ENCODE measurements around the gene ATG13. TPM values are rescaled to one million over a fixed set of nuclear protein-coding genes. Genes with fewer than 3 reads are reported as not detected.

The ATG13 gene
- polyA plus RNA-seq, 1 experiment: 57.9 TPM

DNA sequence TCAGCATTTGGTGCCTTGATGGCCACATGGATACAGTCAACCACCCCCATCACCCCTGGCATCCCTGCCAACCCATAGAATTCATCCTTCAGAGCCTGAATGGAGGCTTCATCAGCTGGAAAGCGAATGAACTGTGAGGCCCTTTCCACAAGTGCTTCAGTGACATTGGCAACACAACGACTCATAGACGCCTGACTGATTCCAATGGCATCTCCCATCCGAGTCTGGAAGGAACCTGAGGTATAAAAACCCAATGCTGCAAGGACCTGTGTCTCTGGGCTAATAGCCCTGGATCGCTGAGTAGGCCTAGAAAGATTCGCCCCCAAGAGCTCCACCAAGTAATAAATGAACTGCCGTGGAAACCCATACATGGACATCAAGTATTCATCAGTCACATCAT is 1.6 kb upstream of the ATG13 start:
- no peaks in the 10 kb centered on the region for H3K9me3 ChIP-seq (ENCODE audit: control insufficient read depth, insufficient read depth, low read length)
- no peak for DNase-seq (ENCODE audit: low read depth, low spot score)
- ChIA-PET POLR2A (no interaction called here), CTCF (no interaction called here)
- H3K27ac ChIP-seq (ENCODE audit: low read depth, low read length): no peak overlapping the region
- H3K27me3 ChIP-seq (ENCODE audit: control insufficient read depth, insufficient read depth, low read length): no peaks in the 10 kb centered on the region
- H3K4me3 ChIP-seq (ENCODE audit: low read depth, low read length): no peak overlapping the region
- TF ChIP-seq, protein P1, sequence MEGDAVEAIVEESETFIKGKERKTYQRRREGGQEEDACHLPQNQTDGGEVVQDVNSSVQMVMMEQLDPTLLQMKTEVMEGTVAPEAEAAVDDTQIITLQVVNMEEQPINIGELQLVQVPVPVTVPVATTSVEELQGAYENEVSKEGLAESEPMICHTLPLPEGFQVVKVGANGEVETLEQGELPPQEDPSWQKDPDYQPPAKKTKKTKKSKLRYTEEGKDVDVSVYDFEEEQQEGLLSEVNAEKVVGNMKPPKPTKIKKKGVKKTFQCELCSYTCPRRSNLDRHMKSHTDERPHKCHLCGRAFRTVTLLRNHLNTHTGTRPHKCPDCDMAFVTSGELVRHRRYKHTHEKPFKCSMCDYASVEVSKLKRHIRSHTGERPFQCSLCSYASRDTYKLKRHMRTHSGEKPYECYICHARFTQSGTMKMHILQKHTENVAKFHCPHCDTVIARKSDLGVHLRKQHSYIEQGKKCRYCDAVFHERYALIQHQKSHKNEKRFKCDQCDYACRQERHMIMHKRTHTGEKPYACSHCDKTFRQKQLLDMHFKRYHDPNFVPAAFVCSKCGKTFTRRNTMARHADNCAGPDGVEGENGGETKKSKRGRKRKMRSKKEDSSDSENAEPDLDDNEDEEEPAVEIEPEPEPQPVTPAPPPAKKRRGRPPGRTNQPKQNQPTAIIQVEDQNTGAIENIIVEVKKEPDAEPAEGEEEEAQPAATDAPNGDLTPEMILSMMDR (IDR thresholded peaks at IDR 0.05; ENCODE audit: low read depth, low read length): no peak

GRCh38 chr11:46616551-46617133 is 711 bp upstream of the ATG13 start:
- ChIA-PET POLR2A (interaction anchor here (0.7 kb wide), 1 partner anchor 22 kb away, joined by 15 read pairs; no protein-coding TSS in a partner anchor), CTCF (interaction anchor here (0.6 to 2.3 kb wide), 9 partner anchors 10 to 225 kb away, joined by 3 to 10 read pairs (median 7); partner anchors contain the start of gene CHRM4)
- H3K27ac ChIP-seq (ENCODE audit: low read depth, low read length): peak overlapping the region; percentile 74
- TF ChIP-seq, protein P1 (IDR thresholded peaks at IDR 0.05; ENCODE audit: low read depth, low read length): no peak
- H3K9me3 ChIP-seq (ENCODE audit: control insufficient read depth, insufficient read depth, low read length): no peaks in the 10 kb centered on the region
- peak overlapping the region; percentile 100 for H3K4me3 ChIP-seq (ENCODE audit: low read depth, low read length)
- H3K27me3 ChIP-seq (ENCODE audit: control insufficient read depth, insufficient read depth, low read length): no peaks in the 10 kb centered on the region
- DNase-seq (ENCODE audit: low read depth, low spot score): no peak

DNA sequence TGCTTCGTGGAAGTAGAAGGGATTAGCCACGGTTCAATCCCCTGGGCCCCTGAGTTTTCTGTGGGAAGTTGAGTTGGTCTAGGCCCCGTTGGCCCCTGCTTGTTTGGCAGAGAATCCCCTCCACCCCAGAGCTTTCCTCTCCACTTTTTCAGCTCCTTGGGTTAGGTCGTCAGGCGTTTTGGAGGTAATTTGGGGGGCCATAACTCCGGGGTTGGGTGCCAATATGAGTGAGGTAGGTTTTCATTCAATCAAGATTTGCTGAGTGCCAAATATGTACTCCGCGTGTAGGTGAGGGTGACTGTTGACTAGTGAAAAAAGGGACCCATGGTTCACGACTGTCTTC is 590 bp downstream of the ATG13 start:
- H3K27me3 ChIP-seq (ENCODE audit: control insufficient read depth, insufficient read depth, low read length): no peaks in the 10 kb centered on the region
- ChIA-PET CTCF (interaction anchor here (0.6 to 2.5 kb wide), 19 partner anchors 9 to 229 kb away, joined by 3 to 23 read pairs (median 5); no protein-coding TSS in a partner anchor), POLR2A (interaction anchor here (1.0 kb wide), 1 partner anchor 31 kb away, joined by 3 read pairs; no protein-coding TSS in a partner anchor)
- TF ChIP-seq, protein P1 (IDR thresholded peaks at IDR 0.05; ENCODE audit: low read depth, low read length): no peak
- DNase-seq (ENCODE audit: low read depth, low spot score): no peak
- H3K4me3 ChIP-seq (ENCODE audit: low read depth, low read length): peak overlapping the region; percentile 100
- H3K27ac ChIP-seq (ENCODE audit: low read depth, low read length): peak overlapping the region; percentile 97
- H3K9me3 ChIP-seq (ENCODE audit: control insufficient read depth, insufficient read depth, low read length): no peaks in the 10 kb centered on the region

DNA sequence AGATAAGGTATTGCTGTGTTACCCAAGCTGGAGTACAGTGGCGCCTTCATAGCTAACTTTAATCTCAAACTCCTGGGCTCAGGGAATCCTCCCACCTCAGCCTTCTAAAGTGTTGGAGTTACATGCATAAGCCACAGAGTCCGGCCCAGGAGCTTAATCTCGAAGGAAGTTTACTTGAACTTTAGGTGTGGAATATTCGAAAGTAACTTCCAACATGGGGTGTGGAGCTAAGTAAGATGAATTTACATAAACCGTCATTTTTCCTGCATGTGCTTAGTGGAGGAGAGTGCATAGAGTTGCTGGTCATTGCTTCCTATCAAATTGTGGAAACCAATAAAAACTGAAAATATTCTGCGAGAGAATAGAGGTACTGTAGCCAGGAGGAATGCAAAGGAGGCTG is 1.5 kb downstream of the ATG13 start:
- ChIA-PET CTCF (interaction anchor here (0.6 to 2.5 kb wide), 17 partner anchors 8 to 230 kb away, joined by 3 to 23 read pairs (median 5); no protein-coding TSS in a partner anchor), POLR2A (interaction anchor here (0.8 to 1.0 kb wide), 3 partner anchors 25 to 39 kb away, joined by 3 read pairs; partner anchors contain the start of gene AMBRA1)
- Histone ChIP-seq H3K27ac (ENCODE audit: low read depth, low read length) (no peak overlapping the region), H3K27me3 (ENCODE audit: control insufficient read depth, insufficient read depth, low read length) (no peaks in the 10 kb centered on the region), H3K4me3 (ENCODE audit: low read depth, low read length) (peak overlapping the region; percentile 100), H3K9me3 (ENCODE audit: control insufficient read depth, insufficient read depth, low read length) (no peaks in the 10 kb centered on the region)
- TF ChIP-seq, protein P1 (IDR thresholded peaks at IDR 0.05; ENCODE audit: low read depth, low read length): no peak
- DNase-seq (ENCODE audit: low read depth, low spot score): no peak

DNA sequence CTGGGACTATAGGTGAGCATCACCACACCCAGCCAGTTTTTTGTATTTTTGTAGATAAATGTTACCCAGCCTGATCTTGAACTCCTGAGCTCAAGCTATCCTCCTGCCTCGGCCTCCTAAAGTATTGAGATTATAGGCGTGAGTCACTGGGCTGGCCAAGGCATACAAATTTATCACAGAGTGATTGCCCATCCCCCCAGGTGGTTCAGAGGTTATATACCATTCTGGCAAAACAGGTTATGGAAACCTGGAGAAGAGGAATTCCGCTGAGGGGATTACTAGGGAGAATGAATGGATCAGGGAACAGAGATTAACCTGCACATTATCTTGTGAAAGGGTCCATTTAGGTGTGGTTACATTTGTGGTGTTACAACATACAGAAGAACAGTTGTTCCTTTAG is 8.1 kb downstream of the ATG13 start:
- TF ChIP-seq, protein P1 (IDR thresholded peaks at IDR 0.05; ENCODE audit: low read depth, low read length): no peak
- no peak overlapping the region for H3K27ac ChIP-seq (ENCODE audit: low read depth, low read length)
- CTCF ChIA-PET: no interaction called here
- DNase-seq (ENCODE audit: low read depth, low spot score): no peak
- no peak overlapping the region for H3K4me3 ChIP-seq (ENCODE audit: low read depth, low read length)
- no peaks in the 10 kb centered on the region for H3K27me3 ChIP-seq (ENCODE audit: control insufficient read depth, insufficient read depth, low read length)
- no peaks in the 10 kb centered on the region for H3K9me3 ChIP-seq (ENCODE audit: control insufficient read depth, insufficient read depth, low read length)
- POLR2A ChIA-PET: no interaction called here
